ENCODE data around the gene PMEPA1. TPM values are rescaled to one million over a fixed set of nuclear protein-coding genes. Genes with fewer than 3 reads are reported as not detected.

Gene PMEPA1
- total and polyA plus RNA-seq, 7 donors, result 3.6 to 23.3 (median 6.5) TPM

DNA sequence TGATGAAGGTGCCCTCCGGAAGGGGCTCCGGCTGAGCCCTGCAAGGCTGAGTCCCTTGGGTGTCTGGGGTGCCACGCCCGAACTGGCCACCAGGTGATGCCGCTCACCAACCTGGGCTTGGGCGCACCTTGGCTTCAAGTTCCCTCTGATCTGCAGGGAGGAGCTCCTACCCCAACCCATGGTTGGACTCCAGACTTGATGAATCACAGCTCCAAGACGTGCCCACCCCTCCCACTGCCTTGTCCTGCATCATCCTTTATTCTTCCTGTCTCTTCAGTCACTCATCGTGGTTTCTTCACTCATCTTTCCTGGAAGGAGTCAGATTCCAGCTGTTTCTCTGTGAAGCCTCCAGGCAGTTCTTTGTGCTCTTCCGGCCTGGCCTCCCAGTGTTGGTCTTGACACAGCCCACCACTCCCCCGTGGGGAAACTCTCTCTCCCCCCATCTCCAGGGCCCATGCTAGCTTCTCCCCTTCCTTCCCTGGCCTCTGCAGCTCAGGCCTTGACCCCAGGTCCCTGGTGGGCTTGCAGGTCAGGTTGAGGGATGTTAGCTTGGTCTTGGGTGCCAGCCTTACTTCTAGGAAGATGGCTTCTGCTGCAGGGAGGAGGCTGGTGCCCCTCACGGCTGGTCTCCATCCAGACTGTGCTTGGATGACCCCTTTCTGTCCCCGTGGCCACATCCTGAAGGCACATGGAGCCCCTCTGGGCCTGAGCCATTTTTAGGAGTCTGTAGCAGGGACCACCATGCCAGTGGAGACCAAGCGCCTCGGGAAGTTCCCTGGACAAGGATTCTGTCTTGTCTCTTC, 87.0 kb downstream of the PMEPA1 start:
- no peak for TF ChIP-seq EP300 (IDR thresholded peaks at IDR 0.05)
- no peak for TF ChIP-seq POLR2A (IDR thresholded peaks at IDR 0.05)
- no peak for TF ChIP-seq POLR2AphosphoS5 (IDR thresholded peaks at IDR 0.05)
- TF ChIP-seq, protein P1, sequence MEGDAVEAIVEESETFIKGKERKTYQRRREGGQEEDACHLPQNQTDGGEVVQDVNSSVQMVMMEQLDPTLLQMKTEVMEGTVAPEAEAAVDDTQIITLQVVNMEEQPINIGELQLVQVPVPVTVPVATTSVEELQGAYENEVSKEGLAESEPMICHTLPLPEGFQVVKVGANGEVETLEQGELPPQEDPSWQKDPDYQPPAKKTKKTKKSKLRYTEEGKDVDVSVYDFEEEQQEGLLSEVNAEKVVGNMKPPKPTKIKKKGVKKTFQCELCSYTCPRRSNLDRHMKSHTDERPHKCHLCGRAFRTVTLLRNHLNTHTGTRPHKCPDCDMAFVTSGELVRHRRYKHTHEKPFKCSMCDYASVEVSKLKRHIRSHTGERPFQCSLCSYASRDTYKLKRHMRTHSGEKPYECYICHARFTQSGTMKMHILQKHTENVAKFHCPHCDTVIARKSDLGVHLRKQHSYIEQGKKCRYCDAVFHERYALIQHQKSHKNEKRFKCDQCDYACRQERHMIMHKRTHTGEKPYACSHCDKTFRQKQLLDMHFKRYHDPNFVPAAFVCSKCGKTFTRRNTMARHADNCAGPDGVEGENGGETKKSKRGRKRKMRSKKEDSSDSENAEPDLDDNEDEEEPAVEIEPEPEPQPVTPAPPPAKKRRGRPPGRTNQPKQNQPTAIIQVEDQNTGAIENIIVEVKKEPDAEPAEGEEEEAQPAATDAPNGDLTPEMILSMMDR (IDR thresholded peaks at IDR 0.05), result peak in 3 of 4 experiments; percentile 42 to 54 (median 45)
- H3K27ac ChIP-seq, result no peak overlapping the region
- peaks cover 0 to 20% (median 4%) of the 10 kb centered on the region in 3 donors for H3K27me3 ChIP-seq
- peaks cover 0 to 9% (median 6%) of the 10 kb centered on the region in 4 donors for H3K4me1 ChIP-seq
- H3K36me3 ChIP-seq, result no peaks in the 10 kb centered on the region
- DNase-seq, result no peak
- intact Hi-C loops (cut with DNase I), result no loop called here
- 52 to 68% methylated on average over 14 of the region's 14 CpGs for WGBS, 2 donors
- no peak overlapping the region for H3K4me3 ChIP-seq
- H3K9me3 ChIP-seq, result no peaks in the 10 kb centered on the region

DNA sequence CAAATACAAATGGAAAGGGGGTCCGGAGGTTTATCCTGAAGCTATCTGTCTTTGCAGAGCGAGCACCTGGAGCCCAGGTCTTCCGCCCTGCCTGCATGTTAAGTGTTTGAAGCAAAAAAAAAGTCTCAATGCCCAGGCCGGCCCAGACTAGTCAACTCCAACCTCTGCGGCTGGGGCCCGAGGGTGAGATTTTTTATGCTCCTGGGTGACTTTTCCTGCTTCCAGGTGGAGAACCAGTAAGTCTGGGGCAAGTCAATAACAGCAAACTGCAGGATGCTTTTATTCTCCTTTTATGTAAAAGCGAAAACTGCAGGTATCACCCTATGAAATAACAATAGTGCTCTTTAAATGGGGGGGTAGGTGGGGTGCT, 87.6 kb downstream of the PMEPA1 start:
- 59 to 83% methylated on average over 7 of the region's 7 CpGs for WGBS, 2 donors
- H3K36me3 ChIP-seq, result no peaks in the 10 kb centered on the region
- intact Hi-C loops (cut with DNase I), result no loop called here

DNA sequence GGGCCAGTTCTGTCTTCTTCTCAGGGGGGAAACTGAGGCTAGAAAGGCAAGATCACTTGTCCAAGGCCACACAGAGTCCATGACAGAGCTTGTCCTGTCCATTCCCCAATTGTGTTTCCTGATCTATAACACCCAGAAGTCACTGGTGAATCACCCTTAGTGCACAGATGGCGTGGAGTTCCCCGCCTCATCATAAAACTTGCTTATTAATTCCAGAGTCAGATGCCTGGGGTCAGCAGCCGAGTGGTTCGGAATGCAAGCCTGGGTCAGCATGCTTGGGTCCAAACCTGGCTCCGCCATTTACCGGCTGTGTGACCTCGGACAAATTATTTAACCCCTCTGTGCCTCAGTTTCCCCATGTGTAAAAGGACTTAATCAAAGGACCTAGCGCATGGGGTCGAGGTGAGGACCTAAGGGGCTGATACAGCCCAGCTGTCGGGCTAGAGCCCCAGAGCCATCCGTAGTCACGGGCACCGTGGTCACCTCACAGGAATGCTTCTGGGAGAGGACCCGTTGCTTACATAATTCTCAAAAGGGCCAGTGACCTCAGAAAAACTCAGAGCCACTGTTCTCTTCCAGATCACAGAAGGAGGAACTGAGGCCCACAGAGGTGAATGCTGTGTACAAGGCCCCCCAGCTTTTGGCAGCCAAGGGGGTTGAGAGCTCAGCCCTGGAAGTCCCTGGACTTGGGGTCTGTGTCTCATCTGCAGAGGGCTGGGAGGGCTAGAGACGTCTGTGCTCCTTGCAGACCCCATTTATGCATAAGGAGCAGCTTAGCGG, 88.2 kb downstream of the PMEPA1 start:
- DNase-seq, result no peak
- TF ChIP-seq EP300 (IDR thresholded peaks at IDR 0.05) (no peak), POLR2AphosphoS5 (IDR thresholded peaks at IDR 0.05) (no peak), POLR2A (IDR thresholded peaks at IDR 0.05) (no peak)
- TF ChIP-seq, protein P1 (IDR thresholded peaks at IDR 0.05), result no peak
- Histone ChIP-seq H3K36me3 (no peaks in the 10 kb centered on the region), H3K4me1 (no peaks in the 10 kb centered on the region), H3K4me3 (no peak overlapping the region), H3K27me3 (peaks cover 0 to 20% (median 4%) of the 10 kb centered on the region in 3 donors), H3K9me3 (no peaks in the 10 kb centered on the region), H3K27ac (no peak overlapping the region)
- 80 to 84% methylated on average over 16 of the region's 16 CpGs for WGBS, 2 donors
- intact Hi-C loops (cut with DNase I), result no loop called here

More for the DNA sequence above, 87.6 kb downstream of the PMEPA1 start:
- Histone ChIP-seq H3K9me3 (no peaks in the 10 kb centered on the region), H3K4me3 (no peak overlapping the region), H3K27ac (no peak overlapping the region), H3K27me3 (peaks cover 0 to 20% (median 4%) of the 10 kb centered on the region in 3 donors), H3K4me1 (peaks cover 0 to 3% (median under 1%) of the 10 kb centered on the region in 4 donors)
- no peak for DNase-seq
- TF ChIP-seq EP300 (IDR thresholded peaks at IDR 0.05) (no peak), POLR2A (IDR thresholded peaks at IDR 0.05) (no peak), POLR2AphosphoS5 (IDR thresholded peaks at IDR 0.05) (no peak)
- TF ChIP-seq, protein P1 (IDR thresholded peaks at IDR 0.05), result no peak

DNA sequence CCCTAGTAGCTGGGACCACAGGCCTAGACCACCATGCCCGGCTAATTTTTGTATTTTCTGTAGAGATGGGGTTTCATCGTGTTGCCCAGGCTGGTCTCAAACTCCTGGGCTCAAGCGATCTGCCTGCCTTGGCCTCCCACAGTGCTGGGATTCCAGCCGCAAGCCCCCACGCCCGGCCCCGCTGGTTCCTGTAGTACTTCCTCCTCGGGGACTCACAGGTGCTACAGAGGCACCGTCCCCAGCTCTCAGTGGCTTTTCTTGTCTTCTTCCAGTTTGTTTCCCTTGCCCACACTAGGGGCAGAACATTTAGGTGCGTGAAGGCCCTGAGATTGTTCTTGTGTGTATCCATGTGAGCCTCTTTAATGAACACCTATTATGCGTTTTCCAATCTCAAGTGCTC, 88.8 kb downstream of the PMEPA1 start:
- Histone ChIP-seq H3K9me3 (no peaks in the 10 kb centered on the region), H3K4me3 (no peak overlapping the region), H3K27me3 (peaks cover 0 to 20% (median 4%) of the 10 kb centered on the region in 3 donors), H3K36me3 (no peaks in the 10 kb centered on the region), H3K4me1 (no peaks in the 10 kb centered on the region), H3K27ac (no peak overlapping the region)
- 44 to 72% methylated on average over 11 of the region's 11 CpGs for WGBS, 2 donors
- intact Hi-C loops (cut with DNase I), result no loop called here
- TF ChIP-seq POLR2AphosphoS5 (IDR thresholded peaks at IDR 0.05), result no peak
- no peak for TF ChIP-seq EP300 (IDR thresholded peaks at IDR 0.05)
- TF ChIP-seq, protein P1 (IDR thresholded peaks at IDR 0.05), result no peak
- no peak for TF ChIP-seq POLR2A (IDR thresholded peaks at IDR 0.05)
- DNase-seq, result no peak
